Lung (tissue), 12 donors: ENCODE data around the gene TMEM235. TPM values are rescaled to one million over a fixed set of nuclear protein-coding genes. Genes with fewer than 3 reads are reported as not detected.
"Not testable (repeated sequence)": the region's sequence is repeated elsewhere in the genome, so short reads cannot be mapped to it uniquely, and the experiment has no call there.

Source experiments
- ATAC-seq: fragments of 200-7000 bp; cut with Tn5 transposase; one replicate; pipeline ENCODE4 v1.9.1; 2020; ENCODE audit warnings: moderate number of reproducible peaks; ENCODE audit not compliant: insufficient read depth, low FRiP score
- DNase-seq, 3 donors: peaks; one replicate each; pipeline ENCODE4 v3.0.0-alpha.2; 2013 to 2017
- H3K27ac ChIP-seq, 2 donors: one replicate each; pipeline ENCODE4 v1.5.1; 2013; ENCODE audit warnings: mild to moderate bottlenecking in 2 of 2, moderate library complexity in 2 of 2, control low read depth in 1 of 2, inconsistent platforms in 1 of 2, low read depth in 1 of 2, low read length in 1 of 2
- H3K27me3 ChIP-seq, 3 donors: one replicate each; pipeline ENCODE4 v1.5.1; 2013; ENCODE audit warnings: low read length in 2 of 3; ENCODE audit not compliant: control insufficient read depth in 3 of 3, insufficient read depth in 3 of 3
- H3K36me3 ChIP-seq, 4 donors: one replicate each; pipeline ENCODE4 v1.5.1; 2013; ENCODE audit warnings: low read length in 4 of 4, mild to moderate bottlenecking in 1 of 4, moderate library complexity in 1 of 4; ENCODE audit not compliant: control insufficient read depth in 4 of 4, insufficient read depth in 4 of 4
- H3K4me1 ChIP-seq, 5 donors: one replicate each; pipeline ENCODE4 v1.5.1; 2013; ENCODE audit warnings: low read length in 5 of 5, mild to moderate bottlenecking in 2 of 5, moderate library complexity in 1 of 5; ENCODE audit not compliant: control insufficient read depth in 5 of 5, insufficient read depth in 5 of 5
- H3K4me3 ChIP-seq: one replicate; pipeline ENCODE4 v1.5.1; 2013; ENCODE audit warnings: mild to moderate bottlenecking, control low read depth, moderate library complexity
- H3K9ac ChIP-seq, 2 donors: one replicate each; pipeline ENCODE4 v1.5.1; 2013; ENCODE audit warnings: low read length in 2 of 2, control low read depth in 1 of 2; ENCODE audit not compliant: insufficient read depth in 1 of 2
- H3K9me3 ChIP-seq, 4 donors: one replicate each; pipeline ENCODE4 v1.5.1; 2013; ENCODE audit warnings: low read length in 3 of 4, mild to moderate bottlenecking in 1 of 4, moderate library complexity in 1 of 4; ENCODE audit not compliant: control insufficient read depth in 4 of 4, insufficient read depth in 3 of 4
- CTCF ChIP-seq: IDR thresholded peaks from 2 replicates; pipeline ENCODE4 v1.5.1; 2012; ENCODE audit warnings: mild to moderate bottlenecking; ENCODE audit errors: control extremely low read depth, extremely low read depth
- WGBS, 2 donors: extraction: QIAGEN DNeasy Blood & Tissue Kit; methylation state at CpG; one replicate each; pipeline ENCODE4 v1.1.7; 2013; 5-methylcytosine and 5-hydroxymethylcytosine counted together
- polyA plus RNA-seq, 2 donors: library from polyadenylated mRNA; stranded (reverse); fragments of 200-250 nt; gene quantifications; one replicate each; pipeline ENCODE4 v1.2.1, GENCODE V29; 2013
- total RNA-seq, 2 donors: library from RNA; depleted of rRNA in 1 of 2; stranded (reverse); fragments of >200 nt in 1 of 2; gene quantifications; one replicate each; pipeline ENCODE4 v1.2.1, GENCODE V29; 2014 to 2021
- donor health status: control.
- donor health status: control.
- donor health status: Bipolar disorder and iron deficiency.
- donor health status: healthy.
- donor health status: DM: yes; HTN: yes; CAD: no.

Gene TMEM235
- total and polyA plus RNA-seq, 4 donors = 0.08 to 0.97 TPM; not detected in 2

GRCh38 chr17:78232859-78233173 is 1.4 kb downstream of the TMEM235 start:
- Histone ChIP-seq H3K9ac (no peak overlapping the region), H3K9me3 (peaks cover 0 to 3% (median 0%) of the 10 kb centered on the region in 4 donors), H3K4me3 (no peak overlapping the region), H3K27ac (no peak overlapping the region), H3K27me3 (peaks cover 4 to 28% (median 25%) of the 10 kb centered on the region in 3 donors), H3K36me3 (no peaks in the 10 kb centered on the region), H3K4me1 (peaks cover 0 to 18% (median 0%) of the 10 kb centered on the region in 5 donors)
- TF ChIP-seq CTCF = no peak
- ATAC-seq = no peak
- peak in 1 of 3 donors; percentile 12 for DNase-seq
- WGBS, 2 donors = 89 to 90% methylated on average over 2 of the region's 2 CpGs

DNA sequence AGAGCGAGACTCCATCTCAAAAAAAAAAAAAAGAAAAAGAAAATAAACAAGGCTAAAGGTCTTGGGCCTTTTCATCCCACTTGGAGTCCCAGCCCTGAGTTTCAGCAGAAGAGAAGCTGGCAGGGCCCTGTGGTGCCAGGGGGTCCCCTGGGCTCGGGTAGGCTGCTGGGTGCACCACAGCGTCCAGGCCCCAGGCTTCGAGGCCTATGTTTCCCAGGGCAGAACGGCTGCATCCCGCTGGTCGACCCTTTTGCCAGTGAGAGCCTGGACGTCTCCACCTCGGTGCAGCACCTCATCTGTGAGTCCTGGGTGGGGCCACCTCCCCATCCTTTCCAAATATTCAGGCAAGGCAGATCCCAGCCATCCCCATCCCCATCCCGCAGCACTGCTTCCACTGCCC is 2.2 kb downstream of the TMEM235 start:
- Histone ChIP-seq H3K36me3 (no peaks in the 10 kb centered on the region), H3K27ac (no peak overlapping the region), H3K4me1 (peaks cover 0 to 20% (median 0%) of the 10 kb centered on the region in 5 donors), H3K27me3 (peaks cover 4 to 28% (median 25%) of the 10 kb centered on the region in 3 donors), H3K9me3 (peaks cover 0 to 3% (median 0%) of the 10 kb centered on the region in 4 donors), H3K9ac (no peak overlapping the region), H3K4me3 (no peak overlapping the region)
- no peak for TF ChIP-seq CTCF
- WGBS, 2 donors = 93 to 96% methylated on average over 10 of the region's 10 CpGs
- DNase-seq (peak in 1 of 3 donors; percentile 9), ATAC-seq (no peak)

DNA sequence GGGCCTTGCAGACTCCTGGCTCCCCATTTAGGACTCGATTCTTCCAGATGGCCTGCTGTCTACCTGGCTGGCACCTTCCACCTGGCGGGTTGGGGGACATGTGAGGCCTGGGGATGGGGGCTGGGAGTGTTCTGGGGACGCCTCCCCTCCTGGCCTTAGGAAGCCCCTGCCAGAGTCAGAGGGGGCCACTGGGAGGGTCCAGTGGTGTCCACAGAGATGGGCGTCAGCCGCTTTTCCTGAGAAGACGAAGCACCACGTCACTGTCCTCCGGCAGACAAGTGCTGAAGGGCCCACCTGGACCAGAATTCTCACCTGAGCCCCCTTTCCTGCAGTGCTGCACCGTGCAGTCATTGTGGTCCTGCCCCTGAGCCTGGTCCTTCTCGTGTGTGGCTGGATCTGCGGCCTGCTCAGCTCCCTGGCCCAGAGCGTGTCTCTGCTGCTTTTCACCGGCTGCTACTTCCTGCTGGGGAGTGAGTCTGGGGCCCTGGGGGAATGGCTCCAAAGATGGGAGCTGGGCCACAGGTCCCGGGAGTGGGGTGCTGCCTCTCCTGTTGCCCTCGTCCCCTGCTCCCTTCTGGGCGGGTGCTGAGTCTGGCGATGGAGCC is 2.9 kb downstream of the TMEM235 start:
- peaks cover 0 to 20% (median 0%) of the 10 kb centered on the region in 5 donors for H3K4me1 ChIP-seq
- H3K27me3 ChIP-seq = peaks cover 4 to 28% (median 25%) of the 10 kb centered on the region in 3 donors
- no peaks in the 10 kb centered on the region for H3K36me3 ChIP-seq
- H3K9me3 ChIP-seq = peaks cover 0 to 3% (median 0%) of the 10 kb centered on the region in 4 donors
- no peak for ATAC-seq
- DNase-seq = peak in 1 of 3 donors; percentile 11
- WGBS, 2 donors = 87 to 88% methylated on average over 17 of the region's 17 CpGs
- TF ChIP-seq CTCF = no peak
- no peak overlapping the region for H3K9ac ChIP-seq
- H3K4me3 ChIP-seq = no peak overlapping the region
- H3K27ac ChIP-seq = peak overlapping the region in 1 of 2 donors; percentile 4

DNA sequence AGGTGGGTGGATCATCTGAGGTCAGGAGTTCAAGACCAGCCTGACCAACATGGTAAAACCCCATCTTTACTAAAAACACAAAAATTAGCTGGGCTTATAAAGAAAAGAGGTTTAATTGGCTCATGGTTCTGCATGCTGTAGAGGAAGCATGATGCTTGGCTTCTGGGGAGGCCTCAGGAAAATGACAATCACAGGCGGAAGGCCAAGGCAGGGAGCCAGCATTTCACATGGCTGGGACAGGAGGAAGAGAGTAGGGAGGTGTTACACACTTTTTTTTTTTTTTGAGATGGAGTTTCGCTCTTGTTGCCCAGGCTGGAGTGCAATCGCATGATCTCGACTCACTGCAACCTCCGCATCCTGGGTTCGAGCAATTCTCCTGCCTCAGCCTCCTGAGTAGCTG is 3.6 kb downstream of the TMEM235 start:
- H3K9me3 ChIP-seq, H3K4me3 ChIP-seq, ATAC-seq, H3K9ac ChIP-seq, H3K27ac ChIP-seq, H3K36me3 ChIP-seq: not testable (repeated sequence)
- H3K27me3 ChIP-seq = peaks cover 4 to 28% (median 22%) of the 10 kb centered on the region in 3 donors
- peak; percentile 61 to 84 (median 64) for DNase-seq
- 70 to 83% methylated on average over 5 to 6 of the region's 6 CpGs for WGBS, 2 donors
- peaks cover 0 to 20% (median 0%) of the 10 kb centered on the region in 5 donors for H3K4me1 ChIP-seq
